Articular chondrocyte of knee joint (primary cell): ENCODE measurements around the gene C22orf23. TPM values are rescaled to one million over a fixed set of nuclear protein-coding genes. Genes with fewer than 3 reads are reported as not detected.

Experiments
- total RNA-seq: library from RNA; depleted of rRNA; stranded (reverse); fragments of >200 nt; gene quantifications from 2 replicates; pipeline ENCODE4 v1.2.3, GENCODE V29; 2012

C22orf23 gene
- 0.43 and 0.52 TPM in 2 replicates for total RNA-seq

GRCh38 chr22:37953437-37954179 is at the start of gene C22orf23, which contains the start of gene POLR2F:
Gene C22orf23 (minus strand): TSS chr22:37953601. CDS start chr22:37953149, 452 bp downstream.
Gene POLR2F (plus strand): TSS chr22:37953699. CDS start chr22:37953788, 89 bp downstream.

GRCh38 chr22:37983860-37984791 is 30.7 kb upstream of the C22orf23 start, which contains the start of gene SOX10:
Gene SOX10 (minus strand): TSS chr22:37984555. CDS start chr22:37983784, 771 bp downstream.

GRCh38 chr22:37905534-37906363 is 47.7 kb downstream of the C22orf23 start, which contains the start of gene MICALL1:
Gene MICALL1 (plus strand): TSS chr22:37906297. CDS start chr22:37906423, 126 bp downstream.

Other genes starting within 250 kb of the C22orf23 start
- 18.9 and 23.9 TPM in 2 replicates for gene GCAT, start 145.7 kb downstream of the C22orf23 start, total RNA-seq
- gene GALR3, start 130.2 kb downstream of the C22orf23 start, total RNA-seq, result not detected in 2 replicates
- 19.9 and 23.3 TPM in 2 replicates for gene ANKRD54, start 109.3 kb downstream of the C22orf23 start, total RNA-seq
- gene EIF3L, start 104.2 kb downstream of the C22orf23 start, total RNA-seq, result 291 and 393 TPM in 2 replicates
- gene MICALL1, start 47.3 kb downstream of the C22orf23 start, total RNA-seq, result 17.2 TPM in 2 replicates
- gene POLR2F, start 98 bp upstream of the C22orf23 start, total RNA-seq, result 11.9 and 17.5 TPM in 2 replicates
- gene SOX10, start 31.0 kb upstream of the C22orf23 start, total RNA-seq, result not detected in 2 replicates
- 6.7 and 7.7 TPM in 2 replicates for gene PICK1, start 103.8 kb upstream of the C22orf23 start, total RNA-seq
- gene SLC16A8, start 130.6 kb upstream of the C22orf23 start, total RNA-seq, result under 0.01 and 0.26 TPM in 2 replicates
- 0.65 and 0.78 TPM in 2 replicates for gene BAIAP2L2, start 157.1 kb upstream of the C22orf23 start, total RNA-seq
- 10.3 and 13.6 TPM in 2 replicates for gene PLA2G6, start 228.2 kb upstream of the C22orf23 start, total RNA-seq
- 14.8 and 40.6 TPM in 2 replicates for gene MAFF, start 248.4 kb upstream of the C22orf23 start, total RNA-seq